CD4-positive, alpha-beta T cell (primary cell): Measurements from ENCODE around the gene FASTK. TPM values are rescaled to one million over a fixed set of nuclear protein-coding genes. Genes with fewer than 3 reads are reported as not detected.

Source experiments
- ATAC-seq: fragments of 200-7000 bp; cut with Tn5 transposase; one replicate; pipeline ENCODE4 v1.10.0; 2022; ENCODE audit warnings: mild to moderate bottlenecking; ENCODE audit not compliant: poor library complexity
- CTCF ChIA-PET: fragments of 350-600 bp; sonication (Branson Sonifier 250); formaldehyde crosslinking; loops from one replicate; lab custom pipeline; 2021; ENCODE audit warnings: antibody characterized with exemption, inconsistent platforms; lab: Charles Lee
- POLR2A ChIA-PET: fragments of 350-600 bp; sonication (Branson Sonifier 250); formaldehyde crosslinking; loops from one replicate; lab custom pipeline; 2021; ENCODE audit warnings: antibody characterized with exemption, inconsistent platforms; lab: Charles Lee
- DNase-seq, 14 experiments: peaks; one replicate each; pipeline ENCODE4 v3.0.0-alpha.2; 2013 to 2020; ENCODE audit warnings: mixed read lengths in 2 of 14
- H3K27ac ChIP-seq, 2 donors: one replicate each; pipeline versions ENCODE4 v1.5.1 to v1.7.0; 2013; ENCODE audit warnings: low read length in 2 of 2, low read depth in 1 of 2, mild to moderate bottlenecking in 1 of 2
- H3K27me3 ChIP-seq, 2 experiments: 1 replicate in 1 of 2; 2 replicates in 1 of 2; pipeline versions ENCODE4 v1.6.1 to v1.7.0; 2013; ENCODE audit warnings: low read length in 2 of 2, control low read depth in 1 of 2, mild to moderate bottlenecking in 1 of 2, moderate library complexity in 1 of 2; ENCODE audit not compliant: insufficient read depth in 2 of 2, control insufficient read depth in 1 of 2
- H3K36me3 ChIP-seq: one replicate; pipeline ENCODE4 v1.6.1; 2013; ENCODE audit warnings: low read length, control low read depth; ENCODE audit not compliant: insufficient read depth
- H3K4me1 ChIP-seq: one replicate; pipeline ENCODE4 v1.6.1; 2013; ENCODE audit warnings: low read length, control low read depth; ENCODE audit not compliant: insufficient read depth
- H3K4me3 ChIP-seq: one replicate; pipeline ENCODE4 v1.5.1; 2013; ENCODE audit warnings: mild to moderate bottlenecking, low read length, moderate library complexity
- H3K9me3 ChIP-seq, 2 experiments: 1 replicate in 1 of 2; 2 replicates in 1 of 2; pipeline versions ENCODE4 v1.6.1 to v1.7.0; 2013; ENCODE audit warnings: low read length in 2 of 2, mild to moderate bottlenecking in 2 of 2, control low read depth in 1 of 2, moderate library complexity in 1 of 2; ENCODE audit not compliant: control insufficient read depth in 1 of 2, insufficient read depth in 1 of 2
- H3K27ac Mint-ChIP-seq: one replicate; pipeline ENCODE4 v1.8.0; 2020; ENCODE audit warnings: mixed read lengths
- H3K27me3 Mint-ChIP-seq: one replicate; pipeline ENCODE4 v1.8.0; 2021; ENCODE audit warnings: mixed read lengths
- H3K36me3 Mint-ChIP-seq: one replicate; pipeline ENCODE4 v1.8.0; 2021; ENCODE audit warnings: low read depth, mixed read lengths
- H3K4me1 Mint-ChIP-seq: one replicate; pipeline ENCODE4 v1.8.0; 2021; ENCODE audit warnings: low read depth, mixed read lengths
- H3K4me3 Mint-ChIP-seq: one replicate; pipeline ENCODE4 v1.8.0; 2020; ENCODE audit warnings: mild to moderate bottlenecking, mixed read lengths
- H3K9me3 Mint-ChIP-seq: one replicate; pipeline ENCODE4 v1.8.0; 2020; ENCODE audit warnings: mixed read lengths
- CTCF ChIP-seq: fragments of 200-600 bp; IDR thresholded peaks from one replicate; pipeline ENCODE4 v1.8.0; 2022; ENCODE audit warnings: antibody characterized with exemption, mild to moderate bottlenecking
- intact Hi-C, 2 experiments: fragments of 100-400 bp; cut with DNase I in 1 of 2; cut with micrococcal nuclease in 1 of 2; formaldehyde crosslinking; loops; one replicate each; pipeline versions ENCODE4 v1.15.1 to v1.9.0; 2023 to 2025; cut with DNase I, micrococcal nuclease
- total RNA-seq, 174 experiments: library from RNA in 2 of 174; stranded (reverse) in 2 of 174; gene quantifications; one replicate each; pipeline ENCODE4 v1.2.3 and lab custom pipeline; 2021 to 2026

The FASTK gene
- total RNA-seq, 2 experiments from 2014 or later, result 82.2 to 84.2 TPM

GRCh38 chr7:151081170-151082101 is 827 bp upstream of the FASTK start:
- H3K4me3 ChIP-seq, result peak overlapping the region; percentile 98

GRCh38 chr7:151080067-151080521 is 515 bp downstream of the FASTK start:
- H3K9me3 ChIP-seq, result no peaks in the 10 kb centered on the region
- ChIA-PET POLR2A (interaction anchor here (0.6 to 1.6 kb wide), 5 partner anchors 9 to 52 kb away, joined by 3 to 15 read pairs (median 5); partner anchors contain the start of genes ABCB8, CDK5 and SLC4A2), CTCF (no interaction called here)
- Mint-ChIP-seq H3K27ac (peak overlapping the region; percentile 78), H3K4me3 (peak overlapping the region; percentile 92), H3K27me3 (peaks cover 1% of the 10 kb centered on the region), H3K36me3 (peaks cover 28% of the 10 kb centered on the region), H3K4me1 (peaks cover 39% of the 10 kb centered on the region), H3K9me3 (no peaks in the 10 kb centered on the region)
- intact Hi-C loops, result loop anchor here (1.0 to 10.0 kb wide), 5 partner anchors 21 to 1368 kb away; partner anchors contain the start of genes ABCB8 (in 1 of the 2), KCNH2 (in 1 of the 2), SLC4A2 (in 1 of the 2) and ZNF862 (in 1 of the 2)
- ATAC-seq, result no peak
- H3K4me1 ChIP-seq, result peaks cover 47% of the 10 kb centered on the region
- H3K36me3 ChIP-seq, result peaks cover 27% of the 10 kb centered on the region
- TF ChIP-seq CTCF, result no peak
- no peaks in the 10 kb centered on the region for H3K27me3 ChIP-seq
- peak overlapping the region; percentile 98 for H3K4me3 ChIP-seq
- H3K27ac ChIP-seq, result peak overlapping the region; percentile 70 to 92
- no peak for DNase-seq

More at GRCh38 chr7:151081170-151082101, 827 bp upstream of the FASTK start:
- Histone ChIP-seq H3K9me3 (no peaks in the 10 kb centered on the region), H3K36me3 (peaks cover 14% of the 10 kb centered on the region), H3K27ac (peak overlapping the region; percentile 77 to 92), H3K27me3 (no peaks in the 10 kb centered on the region), H3K4me1 (peaks cover 56% of the 10 kb centered on the region)
- H3K36me3 Mint-ChIP-seq, result peaks cover 18% of the 10 kb centered on the region
- H3K9me3 Mint-ChIP-seq, result no peaks in the 10 kb centered on the region
- H3K4me1 Mint-ChIP-seq, result peaks cover 48% of the 10 kb centered on the region
- ATAC-seq (no peak), DNase-seq (peak in 1 of 14 experiments; percentile 53)
- H3K27me3 Mint-ChIP-seq, result peaks cover 4% of the 10 kb centered on the region
- TF ChIP-seq CTCF, result no peak
- H3K4me3 Mint-ChIP-seq, result peak overlapping the region; percentile 92
- H3K27ac Mint-ChIP-seq, result peak overlapping the region; percentile 85
- intact Hi-C loops, result loop anchor here in 1 of 2 experiments (5.0 to 10.0 kb wide), 3 partner anchors 107 to 1369 kb away; partner anchors contain the start of genes KCNH2 and ZNF862
- ChIA-PET POLR2A (interaction anchor here (0.7 to 1.6 kb wide), 7 partner anchors 8 to 106 kb away, joined by 3 to 15 read pairs (median 5); partner anchors contain the start of genes ABCB8, CDK5 and SLC4A2), CTCF (no interaction called here)

- CTCF ChIA-PET, result no interaction called here
- peaks cover 46% of the 10 kb centered on the region for H3K4me1 ChIP-seq
These were observed 1.3 kb downstream of the FASTK start for GRCh38 chr7:151079199-151079910.

More at GRCh38 chr7:151079199-151079910, 1.3 kb downstream of the FASTK start:
- H3K27ac Mint-ChIP-seq, result peak overlapping the region; percentile 78
- TF ChIP-seq CTCF, result no peak
- peak overlapping the region; percentile 92 for H3K4me3 Mint-ChIP-seq
- Histone ChIP-seq H3K36me3 (peaks cover 34% of the 10 kb centered on the region), H3K27ac (peak overlapping the region in 1 of 2 donors; percentile 92), H3K4me3 (peak overlapping the region; percentile 98), H3K27me3 (no peaks in the 10 kb centered on the region), H3K9me3 (no peaks in the 10 kb centered on the region)
- no peaks in the 10 kb centered on the region for H3K9me3 Mint-ChIP-seq
- H3K4me1 Mint-ChIP-seq, result peaks cover 33% of the 10 kb centered on the region
- H3K36me3 Mint-ChIP-seq, result peaks cover 34% of the 10 kb centered on the region
- H3K27me3 Mint-ChIP-seq, result no peaks in the 10 kb centered on the region
- POLR2A ChIA-PET, result no interaction called here
- no peak for DNase-seq
- ATAC-seq, result no peak
- intact Hi-C loops, result no loop called here
